Limb (tissue), 2 donors: ENCODE results near the gene CUBN.

ENCODE experiments used
- DNase-seq, 2 donors: peaks; one replicate each; pipeline ENCODE4 v3.0.0-alpha.2; 2016; ENCODE audit errors: extremely low spot score in 2 of 2

CUBN gene

GRCh38 chr10:16792675-16793074, 336.9 kb downstream of the CUBN start:
- DNase-seq: no peak

- DNase-seq: no peak
Measured at GRCh38 chr10:16789765-16790164, 339.8 kb downstream of the CUBN start.

- no peak for DNase-seq
Measured at GRCh38 chr10:16789261-16789660, 340.4 kb downstream of the CUBN start.

GRCh38 chr10:16788778-16789177, 340.8 kb downstream of the CUBN start:
- DNase-seq: no peak

GRCh38 chr10:16788125-16788524, 341.5 kb downstream of the CUBN start:
- no peak for DNase-seq

- DNase-seq: no peak
Measured at GRCh38 chr10:16787361-16787791, 342.2 kb downstream of the CUBN start.

GRCh38 chr10:16780338-16780880, 349.2 kb downstream of the CUBN start:
- no peak for DNase-seq

- DNase-seq: no peak
Measured at GRCh38 chr10:16779384-16779915, 350.2 kb downstream of the CUBN start.

- DNase-seq: peak in 1 of 2 donors; percentile 74
Measured at GRCh38 chr10:16777473-16778370, 351.9 kb downstream of the CUBN start.

- no peak for DNase-seq
Measured at GRCh38 chr10:16776896-16777295, 352.7 kb downstream of the CUBN start.
